HG02981 (cell line): Measurements from ENCODE around the gene PTPRU.
"Not testable (repeated sequence)": the region's sequence is repeated elsewhere in the genome, so short reads cannot be mapped to it uniquely, and the experiment has no call there.

Experiments used
- ATAC-seq: cut with Tn5 transposase; IDR thresholded peaks from one replicate; pipeline ENCODE4 v1.9.1; 2021; ENCODE audit warnings: mild to moderate bottlenecking, moderate library complexity; ENCODE audit not compliant: unreplicated experiment

Gene PTPRU

DNA sequence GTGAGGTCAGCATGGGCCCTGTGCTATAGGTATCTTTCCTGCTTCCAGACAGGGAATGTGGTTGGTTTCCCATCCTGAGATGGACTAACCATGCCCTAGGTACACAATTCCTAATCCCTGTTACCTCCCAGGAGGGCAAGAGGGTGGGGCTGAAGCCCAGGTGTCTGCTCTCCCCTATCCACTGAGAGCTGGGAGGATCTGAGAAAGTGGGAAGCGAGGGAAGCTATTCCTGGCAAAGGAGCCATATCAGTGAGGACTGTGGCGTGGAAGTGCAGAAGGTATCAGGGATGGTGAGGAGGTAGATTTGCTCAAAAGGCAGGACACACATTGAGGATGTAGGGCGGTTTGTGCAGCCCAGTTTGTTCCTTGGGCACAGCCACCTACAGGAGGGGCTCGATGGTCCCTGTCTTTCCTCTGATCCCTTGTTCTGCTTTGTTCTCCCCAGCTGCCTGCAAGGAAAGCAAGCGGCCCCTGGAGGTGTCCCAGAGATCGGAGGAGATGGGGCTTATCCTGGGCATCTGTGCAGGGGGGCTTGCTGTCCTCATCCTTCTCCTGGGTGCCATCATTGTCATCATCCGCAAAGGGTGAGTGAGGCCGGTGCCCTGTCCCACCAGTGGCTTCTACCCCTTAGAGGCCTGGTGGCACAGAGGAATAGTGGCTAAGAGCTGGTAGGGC, 48.1 kb downstream of the PTPRU start:
- no peak for ATAC-seq

DNA sequence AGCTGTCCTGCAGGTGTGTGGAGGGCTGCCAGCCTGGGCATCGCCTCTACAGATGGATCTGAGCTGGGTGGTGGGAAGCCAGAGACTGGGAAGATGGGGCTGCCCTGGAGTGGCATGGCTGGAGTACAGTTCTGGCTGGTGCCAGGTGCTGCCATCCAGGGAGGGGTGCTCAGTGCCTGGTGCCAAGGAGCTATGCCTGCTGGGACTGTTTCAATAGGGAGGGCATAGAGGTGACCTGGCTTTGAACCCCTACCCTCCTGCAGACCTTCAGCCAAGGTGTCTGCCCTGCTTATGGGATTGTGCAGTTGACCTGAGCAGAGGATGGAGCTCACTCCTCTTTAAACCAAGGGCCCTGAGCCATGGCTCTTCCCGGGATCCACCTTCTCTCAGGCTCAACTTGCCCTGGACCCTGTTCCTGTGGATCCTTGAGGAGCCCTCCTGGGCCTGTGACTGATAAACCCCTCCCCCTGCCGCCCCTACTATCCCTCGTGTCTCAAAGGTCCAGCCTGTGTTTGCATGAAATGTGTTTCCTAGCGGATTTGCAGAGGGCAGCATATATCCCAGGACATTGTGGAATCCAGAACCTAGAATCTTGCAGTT, 48.7 kb downstream of the PTPRU start:
- ATAC-seq, result no peak

GRCh38 chr1:29285771-29286170, 49.4 kb downstream of the PTPRU start:
- ATAC-seq, result no peak

GRCh38 chr1:29286194-29286767, 50.0 kb downstream of the PTPRU start:
- ATAC-seq, result no peak

DNA sequence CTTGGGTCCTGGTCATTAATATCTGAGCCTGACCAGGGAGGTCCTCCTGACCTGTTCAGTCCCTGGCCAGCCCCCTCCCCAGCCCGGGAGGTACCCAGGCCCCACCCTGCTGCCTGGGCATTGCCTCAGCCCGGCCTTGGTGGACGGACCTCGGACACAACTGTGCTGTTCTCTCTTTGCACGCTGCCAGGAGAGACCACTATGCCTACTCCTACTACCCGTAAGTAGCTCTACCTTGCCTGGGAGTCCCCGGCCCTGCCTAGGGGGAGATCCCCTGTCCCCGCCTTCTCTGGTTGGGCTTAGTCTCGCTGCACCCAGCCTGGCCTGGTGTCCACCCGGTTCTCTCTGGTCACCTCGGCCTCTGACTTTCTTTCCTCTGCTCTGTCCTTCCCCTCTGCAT, 53.2 kb downstream of the PTPRU start:
- ATAC-seq, result no peak

GRCh38 chr1:29290414-29290985, 54.2 kb downstream of the PTPRU start:
- ATAC-seq, result no peak

- no peak for ATAC-seq
Measured at GRCh38 chr1:29291756-29292155, 55.4 kb downstream of the PTPRU start.

DNA sequence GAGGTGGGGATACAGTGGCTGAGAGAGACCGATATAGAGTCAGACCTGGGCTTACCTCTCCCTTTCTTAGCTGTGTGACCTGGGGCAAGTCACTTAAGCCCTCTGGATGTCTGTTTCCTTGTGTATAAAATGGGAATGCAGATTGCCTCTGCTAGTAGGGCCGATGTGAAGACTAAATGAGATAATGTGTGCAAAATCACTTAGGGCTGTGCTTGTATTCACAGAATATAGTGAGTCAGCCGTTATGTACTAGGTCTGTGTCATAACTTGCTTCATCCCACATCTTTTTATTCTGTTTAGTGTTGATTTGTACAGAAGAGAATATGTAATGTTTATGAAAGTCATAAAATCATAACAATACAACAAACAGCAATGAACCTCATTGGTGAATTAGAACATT, 56.0 kb downstream of the PTPRU start:
- no peak for ATAC-seq

- no peak for ATAC-seq
Measured at GRCh38 chr1:29297450-29297849, 61.1 kb downstream of the PTPRU start.

DNA sequence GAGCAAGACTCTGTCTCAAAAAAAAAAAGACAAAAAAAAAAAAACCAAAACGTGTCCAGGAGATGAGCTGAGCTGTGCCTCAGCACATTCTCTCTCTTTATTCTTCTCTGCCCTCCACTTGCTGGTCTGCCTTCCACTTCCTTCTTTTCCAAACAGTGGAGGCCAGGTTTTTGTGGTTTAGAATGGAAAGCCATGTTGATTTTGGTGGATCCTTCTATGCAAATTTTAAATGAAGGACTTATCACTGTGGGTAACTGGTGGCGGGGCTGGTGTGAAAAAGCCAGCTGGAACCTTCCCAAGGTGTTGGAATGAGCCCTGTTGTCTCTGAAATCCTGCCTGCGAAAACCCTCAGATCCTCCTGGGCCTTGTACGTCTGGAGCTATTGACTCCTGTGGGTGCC, 61.9 kb downstream of the PTPRU start:
- no peak for ATAC-seq

DNA sequence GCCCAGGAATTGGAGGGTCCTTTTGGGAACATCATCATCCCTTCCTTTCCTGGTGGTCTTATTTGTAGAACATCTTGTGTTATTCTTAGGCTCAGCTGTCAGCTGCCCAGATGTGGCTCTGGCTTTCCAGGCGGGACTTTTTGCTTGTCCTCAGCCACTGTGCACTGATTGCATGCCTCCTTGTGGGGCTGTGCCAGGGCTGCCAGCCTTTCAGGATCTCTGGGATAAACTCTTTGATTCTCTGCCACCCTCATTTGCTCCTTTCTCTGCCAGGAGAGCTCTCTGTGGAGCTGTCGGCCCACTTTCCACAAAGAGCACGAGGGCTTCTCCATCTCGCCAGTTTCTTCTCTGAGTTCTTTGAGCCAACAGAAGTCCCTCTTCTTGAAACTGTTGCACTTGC, 63.1 kb downstream of the PTPRU start:
- no peak for ATAC-seq

DNA sequence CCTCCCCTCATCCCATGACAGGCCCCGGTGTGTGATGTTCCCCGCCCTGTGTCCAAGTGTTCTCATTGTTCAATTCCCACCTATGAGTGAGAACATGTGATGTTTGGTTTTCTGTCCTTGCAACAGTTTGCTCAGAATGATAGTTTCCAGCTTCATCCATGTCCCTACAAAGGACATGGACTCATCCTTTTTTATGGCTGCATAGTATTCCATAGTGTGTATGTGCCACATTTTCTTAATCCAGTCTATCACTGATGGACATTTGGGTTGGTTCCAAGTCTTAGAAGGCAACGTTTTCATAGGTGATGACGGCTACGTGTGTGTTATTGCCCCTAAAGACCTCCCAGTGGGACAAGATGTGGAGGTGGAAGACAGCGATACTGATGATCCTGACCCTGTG, 65.4 kb downstream of the PTPRU start:
- not testable (repeated sequence) for ATAC-seq

- ATAC-seq, result no peak
Measured at GRCh38 chr1:29303201-29304024, 67.1 kb downstream of the PTPRU start.

- ATAC-seq, result no peak
Measured at GRCh38 chr1:29304025-29304684, 67.8 kb downstream of the PTPRU start.

DNA sequence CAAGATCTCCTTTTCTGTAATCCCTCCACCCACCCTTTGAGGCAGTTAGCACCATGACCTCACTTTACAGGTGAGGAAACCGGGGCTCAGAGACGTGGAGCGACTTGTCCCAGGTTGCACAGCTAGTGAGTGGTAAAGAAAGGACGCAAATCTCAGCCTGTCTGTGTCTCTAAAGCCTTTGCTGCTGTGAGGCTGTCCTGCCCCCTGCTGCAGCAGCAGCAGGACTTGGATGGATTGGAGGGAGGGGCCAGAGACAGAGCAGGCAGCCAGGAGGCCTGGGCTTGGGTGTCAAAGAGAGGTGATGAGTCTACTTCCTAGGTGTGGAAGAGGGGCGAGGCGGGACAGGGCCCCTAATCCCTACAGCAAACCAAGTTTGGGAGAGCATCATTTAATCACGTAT, 69.6 kb downstream of the PTPRU start:
- ATAC-seq, result no peak

GRCh38 chr1:29306471-29307140, 70.3 kb downstream of the PTPRU start:
- ATAC-seq, result no peak

- ATAC-seq, result no peak
Measured at GRCh38 chr1:29309075-29309474, 72.8 kb downstream of the PTPRU start.

DNA sequence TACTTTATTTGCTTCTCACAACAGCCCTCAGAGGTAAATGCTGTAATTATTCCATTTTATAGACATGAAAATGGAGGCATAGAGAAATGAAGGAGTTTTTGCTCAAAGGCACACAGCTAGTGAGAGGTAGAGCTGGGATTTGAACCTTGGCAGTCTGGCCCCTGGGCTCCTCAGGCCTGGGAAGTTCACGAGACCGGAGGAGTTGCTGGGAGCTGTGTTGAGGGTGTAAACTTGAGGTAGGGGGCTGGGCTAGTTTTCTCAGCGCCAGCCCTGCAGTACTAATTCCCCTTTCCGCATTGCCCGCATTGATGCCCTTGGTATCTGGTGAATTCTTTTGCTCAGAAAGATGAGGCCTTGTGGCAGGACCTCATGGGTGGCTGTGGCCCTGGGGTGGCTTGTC, 73.3 kb downstream of the PTPRU start:
- no peak for ATAC-seq

DNA sequence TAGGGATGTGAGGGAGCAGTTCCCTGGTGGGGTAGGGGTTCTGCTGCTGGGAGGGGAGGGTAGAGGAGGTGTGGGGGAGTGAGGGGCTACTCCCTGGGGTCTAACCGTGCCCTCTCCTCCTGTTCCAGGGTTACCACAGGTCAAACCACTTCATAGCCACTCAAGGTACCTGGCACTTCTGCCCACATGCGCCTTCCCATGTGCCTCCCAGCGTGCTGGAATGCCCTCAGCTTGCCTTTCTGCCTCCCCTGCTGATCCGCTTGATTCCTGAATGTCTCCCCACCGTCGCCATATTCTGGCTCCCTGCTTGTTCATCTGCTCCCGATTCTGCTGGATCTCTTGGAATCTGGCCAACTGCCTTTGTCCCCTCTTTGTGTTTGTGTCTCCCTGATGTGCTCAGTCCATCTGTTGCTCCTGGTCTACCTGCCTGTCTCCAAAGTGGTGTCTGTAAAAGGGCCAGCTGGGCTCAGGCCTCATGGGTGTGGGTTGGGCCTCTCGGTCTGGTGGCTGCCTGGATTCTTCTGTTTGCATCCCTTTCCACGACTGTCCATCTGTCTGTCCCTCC, 74.4 kb downstream of the PTPRU start:
- no peak for ATAC-seq
